K562 (cell line): ENCODE measurements around the gene FNDC11. TPM values are rescaled to one million over a fixed set of nuclear protein-coding genes. Genes with fewer than 3 reads are reported as not detected.

ENCODE experiments used
- ATAC-seq: fragments of 200-7000 bp; cut with Tn5 transposase; 3 replicates; pipeline ENCODE4 v1.9.1; 2020; ENCODE audit warnings: moderate library complexity
- BruUV-seq: library from RNA; stranded (reverse); fragments of 400-500 nt; replicated peaks from 2 replicates; lab custom pipeline; 2021; lab: Mats Ljungman, UMichigan
- CTCF ChIA-PET: fragments of 300-600 bp; formaldehyde crosslinking; extraction: SDS; loops from one replicate; lab custom pipeline; 2021; ENCODE audit warnings: low intra/inter-chr PET ratio; lab: Yijun Ruan, JAX
- POLR2A ChIA-PET: fragments of 300-600, 350-650 bp; sonication (Branson Sonifier 250); formaldehyde crosslinking; extraction: SDS; loops from one replicate; lab custom pipeline; 2021; ENCODE audit warnings: antibody characterized with exemption, inconsistent platforms; lab: Yijun Ruan, JAX
- DNase-seq, 4 experiments: peaks; one replicate each; pipeline versions ENCODE4 v3.0.0 to v3.0.0-alpha.2; 2011 to 2018; ENCODE audit warnings: low spot score in 3 of 4, mixed read lengths in 3 of 4; ENCODE audit errors: extremely low read depth in 1 of 4
- FAIRE-seq: peaks from 2 replicates; lab custom pipeline; 2011; peaks lifted over from hg19 to GRCh38; lab: Jason Lieb, UNC
- H2AFZ ChIP-seq: 2 replicates; pipeline ENCODE4 v1.6.0; 2011; ENCODE audit warnings: low read depth, low read length, control low read depth, inconsistent platforms
- H3K27ac ChIP-seq: fragments of 200-600 bp; 3 replicates; pipeline ENCODE4 v1.8.0; 2011; ENCODE audit warnings: low read depth, mild to moderate bottlenecking, control low read depth, inconsistent platforms, low read length, moderate library complexity, mixed read lengths; ENCODE audit errors: extremely low read depth
- H3K27me3 ChIP-seq, 2 experiments: fragments of 300-600 bp in 1 of 2; 2 replicates in 1 of 2; 3 replicates in 1 of 2; pipeline versions ENCODE4 v1.6.0 to v1.8.0; 2011; ENCODE audit warnings: inconsistent platforms in 2 of 2, low read length in 2 of 2, mild to moderate bottlenecking in 1 of 2, mixed read lengths in 1 of 2, moderate library complexity in 1 of 2; ENCODE audit not compliant: control insufficient read depth in 2 of 2, insufficient read depth in 2 of 2
- H3K36me3 ChIP-seq: fragments of 300-600 bp; 3 replicates; pipeline ENCODE4 v1.8.0; 2011; ENCODE audit warnings: mild to moderate bottlenecking, low read length, inconsistent platforms; ENCODE audit not compliant: control insufficient read depth, insufficient read depth
- H3K4me1 ChIP-seq, 2 experiments: fragments of 200-600 bp in 1 of 2; replicated peaks in 1 of 2; 2 replicates in 1 of 2; 3 replicates in 1 of 2; pipeline versions ENCODE4 v1.5.1 to v1.8.0; 2011; ENCODE audit warnings: inconsistent platforms in 2 of 2, low read length in 2 of 2, mild to moderate bottlenecking in 1 of 2, mixed read lengths in 1 of 2, moderate library complexity in 1 of 2; ENCODE audit not compliant: control insufficient read depth in 2 of 2, insufficient read depth in 2 of 2
- H3K4me2 ChIP-seq: 2 replicates; pipeline ENCODE4 v1.6.1; 2011; ENCODE audit warnings: low read length, control low read depth, inconsistent platforms, mixed read lengths; ENCODE audit not compliant: insufficient read depth
- H3K4me3 ChIP-seq: fragments of 200-600 bp; sonication (generic), shearing (Covaris generic); 2 replicates; pipeline ENCODE4 v1.5.1; 2016; ENCODE audit warnings: control low read depth, inconsistent platforms
- H3K79me2 ChIP-seq: fragments of 200-600 bp; 3 replicates; pipeline ENCODE4 v1.8.0; 2011; ENCODE audit warnings: low read length, inconsistent platforms; ENCODE audit not compliant: control insufficient read depth, insufficient read depth
- H3K9ac ChIP-seq, 2 experiments: 2 replicates each; pipeline versions ENCODE4 v1.6.0 to v1.6.1; 2011; ENCODE audit warnings: low read depth in 2 of 2, low read length in 2 of 2, control low read depth in 1 of 2, inconsistent platforms in 1 of 2, mild to moderate bottlenecking in 1 of 2, mixed read lengths in 1 of 2; ENCODE audit not compliant: insufficient read depth in 1 of 2
- H3K9me1 ChIP-seq: one replicate; pipeline ENCODE4 v1.6.0; 2011; ENCODE audit warnings: inconsistent platforms, mild to moderate bottlenecking, low read length, moderate library complexity; ENCODE audit not compliant: control insufficient read depth, insufficient read depth
- H3K9me3 ChIP-seq: replicated peaks from 2 replicates; pipeline ENCODE4 v1.5.1; 2011; ENCODE audit warnings: low read depth, low read length, inconsistent platforms; ENCODE audit not compliant: control insufficient read depth, insufficient read depth
- H4K20me1 ChIP-seq: replicated peaks from 2 replicates; pipeline ENCODE4 v1.6.1; 2011; ENCODE audit warnings: low read length, inconsistent platforms, mixed read lengths; ENCODE audit not compliant: control insufficient read depth, insufficient read depth
- PCBP2 ChIP-seq: fragments of 200-400 bp; formaldehyde crosslinking; IDR thresholded peaks from 2 replicates; pipeline ENCODE4 v1.6.1; 2018; ENCODE audit warnings: low read length, low read depth, mild to moderate bottlenecking, moderate library complexity; ENCODE audit not compliant: poor library complexity, severe bottlenecking
- SPI1 ChIP-seq: IDR thresholded peaks from 2 replicates; pipeline ENCODE4 v1.6.1; 2011; ENCODE audit warnings: low read depth, low read length, control low read depth, borderline replicate concordance
- ZBTB2 ChIP-seq: fragments of 450-650 bp; IDR thresholded peaks from 2 replicates; pipeline ENCODE4 v1.6.1; 2016; ENCODE audit warnings: antibody characterized with exemption
- ZNF24 ChIP-seq: fragments of 450-650 bp; IDR thresholded peaks from 2 replicates; pipeline ENCODE4 v1.6.1; 2016
- ZNF384 ChIP-seq: IDR thresholded peaks from 2 replicates; pipeline ENCODE4 v1.6.1; 2012; ENCODE audit warnings: low read depth, low read length, improper control_type of control experiment
- ZNF449 ChIP-seq: fragments of 250-450 bp; sonication (Bioruptor Pico); IDR thresholded peaks from 2 replicates; pipeline ENCODE4 v1.8.0; 2022; ENCODE audit warnings: moderate library complexity, mild to moderate bottlenecking, inconsistent platforms
- ZNF766 ChIP-seq: fragments of 200-800 bp; sonication (Bioruptor generic); conservative IDR thresholded peaks from 2 replicates; pipeline ENCODE4 v1.6.1; 2016; ENCODE audit warnings: missing genetic modification characterization, missing compliant biosample characterization
- ZNF77 ChIP-seq: fragments of 250-450 bp; sonication (Bioruptor Pico); IDR thresholded peaks from 2 replicates; pipeline ENCODE4 v1.5.0; 2020
- WGBS: fragments of 100-300 bp; shearing (Covaris generic); methylation state at CpG from one replicate; pipeline ENCODE4 v1.1.6; 2016; ENCODE audit warnings: low coverage, mixed read lengths; ENCODE audit not compliant: insufficient coverage; ENCODE audit errors: missing lambda C conversion rate; 5-methylcytosine and 5-hydroxymethylcytosine counted together
- in situ Hi-C: fragments of 300-500 bp; cut with MboI; formaldehyde crosslinking; loops from 4 replicates; pipeline ENCODE4 v1.15.0; 2018; ENCODE audit warnings: inconsistent platforms, mixed read lengths
- intact Hi-C: fragments of 100-400 bp; cut with micrococcal nuclease; formaldehyde crosslinking; loops from 2 replicates; pipeline ENCODE4 v1.14.2; 2022
- polyA plus RNA-seq, 8 experiments: library from polyadenylated mRNA; depleted of rRNA in 4 of 8; stranded (reverse) in 5 of 8; unstranded in 3 of 8; fragments of >200 nt; fragmentation: Nextera tagmentation in 2 of 8; fragmentation: Illumina TruSeq in 1 of 8; extraction: Ambion mirVana in 2 of 8; extraction: Trizol in 1 of 8; gene quantifications; 2 replicates each; pipeline versions ENCODE4 v1.2.1 to v1.2.3, GENCODE V29; 2011 to 2014; ENCODE audit warnings: inconsistent platforms in 1 of 8, missing spikeins in 1 of 8
- total RNA-seq, 7 experiments: library from RNA; depleted of rRNA in 6 of 7; stranded (reverse); fragments of >200 nt in 6 of 7; fragmentation: Illumina TruSeq in 2 of 7; extraction: Trizol in 2 of 7; gene quantifications; 2 replicates each; pipeline versions ENCODE4 v1.2.1 to v1.2.3, GENCODE V29; 2011 to 2021; ENCODE audit warnings: low replicate concordance in 1 of 7

The FNDC11 gene
- total and polyA plus RNA-seq, 9 of the 15 experiments (the other 6 are each of a cell fraction or from before 2014, with no cell fraction given): 0.08 to 2.3 (median 0.64) TPM; not detected in 2

- no peaks in the 10 kb centered on the region for H4K20me1 ChIP-seq
- H3K27me3 ChIP-seq: peaks cover 0 to 38% of the 10 kb centered on the region in 2 experiments; a peak in 4 of 5 replicates
- BruUV-seq: no TSS peak
- ChIA-PET POLR2A (interaction anchor here (0.7 to 1.5 kb wide), 3 partner anchors 8 to 148 kb away, joined by 3 to 5 read pairs (median 3); partner anchors contain the start of gene PPDPF), CTCF (no interaction called here)
- no peak for FAIRE-seq
- no peaks in the 10 kb centered on the region for H3K79me2 ChIP-seq
- H3K27ac ChIP-seq: no peak overlapping the region
- ATAC-seq: no peak
- H3K4me2 ChIP-seq: no peak overlapping the region
- peaks cover 0 to 67% of the 10 kb centered on the region in 2 experiments; a peak in 3 of 5 replicates for H3K4me1 ChIP-seq
- no peak overlapping the region; the same call in 1 of the 2 replicates for H2AFZ ChIP-seq
- H3K36me3 ChIP-seq: no peaks in the 10 kb centered on the region
- TF ChIP-seq PCBP2 (no peak), ZNF77 (CRISPR knock-in tag) (no peak), ZNF766 (CRISPR knock-in tag) (no peak), ZNF449 (CRISPR knock-in tag) (no peak), ZNF24 (peak; percentile 95), ZBTB2 (no peak), ZNF384 (no peak), SPI1 (0 out of 2 replicates have a peak, but pooled peaks have one; percentile 25)
- 21% methylated on average over 42 of the region's 58 CpGs for WGBS
- H3K4me3 ChIP-seq: no peak overlapping the region
- peak overlapping the region in 1 of 2 experiments; percentile 35; a peak in 1 of 4 replicates for H3K9ac ChIP-seq
- no peaks in the 10 kb centered on the region for H3K9me3 ChIP-seq
- intact Hi-C loops (no loop called here), in situ Hi-C loops (no loop called here)
- no peak for DNase-seq
- H3K9me1 ChIP-seq: no peaks in the 10 kb centered on the region
Measured at GRCh38 chr20:63546956-63547724, 6.8 kb upstream of the FNDC11 start.
